Measurements from ENCODE around the gene NAA40. TPM values are rescaled to one million over a fixed set of nuclear protein-coding genes. Genes with fewer than 3 reads are reported as not detected.
"Not testable (repeated sequence)": the region's sequence is repeated elsewhere in the genome, so short reads cannot be mapped to it uniquely, and the experiment has no call there.

The NAA40 gene
- total RNA-seq, 2 donors from 2014 or later = 15.4 to 25.5 TPM

- H3K27me3 ChIP-seq = no peaks in the 10 kb centered on the region
- peaks cover 70% of the 10 kb centered on the region for H3K36me3 ChIP-seq
- no peaks in the 10 kb centered on the region for H3K9me3 ChIP-seq
- H3K27ac ChIP-seq = no peak overlapping the region
- H3K4me3 ChIP-seq = no peak overlapping the region
- TF ChIP-seq, protein P1, sequence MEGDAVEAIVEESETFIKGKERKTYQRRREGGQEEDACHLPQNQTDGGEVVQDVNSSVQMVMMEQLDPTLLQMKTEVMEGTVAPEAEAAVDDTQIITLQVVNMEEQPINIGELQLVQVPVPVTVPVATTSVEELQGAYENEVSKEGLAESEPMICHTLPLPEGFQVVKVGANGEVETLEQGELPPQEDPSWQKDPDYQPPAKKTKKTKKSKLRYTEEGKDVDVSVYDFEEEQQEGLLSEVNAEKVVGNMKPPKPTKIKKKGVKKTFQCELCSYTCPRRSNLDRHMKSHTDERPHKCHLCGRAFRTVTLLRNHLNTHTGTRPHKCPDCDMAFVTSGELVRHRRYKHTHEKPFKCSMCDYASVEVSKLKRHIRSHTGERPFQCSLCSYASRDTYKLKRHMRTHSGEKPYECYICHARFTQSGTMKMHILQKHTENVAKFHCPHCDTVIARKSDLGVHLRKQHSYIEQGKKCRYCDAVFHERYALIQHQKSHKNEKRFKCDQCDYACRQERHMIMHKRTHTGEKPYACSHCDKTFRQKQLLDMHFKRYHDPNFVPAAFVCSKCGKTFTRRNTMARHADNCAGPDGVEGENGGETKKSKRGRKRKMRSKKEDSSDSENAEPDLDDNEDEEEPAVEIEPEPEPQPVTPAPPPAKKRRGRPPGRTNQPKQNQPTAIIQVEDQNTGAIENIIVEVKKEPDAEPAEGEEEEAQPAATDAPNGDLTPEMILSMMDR (IDR thresholded peaks at IDR 0.05) = no peak
- no peak for DNase-seq (ENCODE audit: low spot score)
- H3K4me1 ChIP-seq = no peaks in the 10 kb centered on the region
Measured at GRCh38 chr11:63951779-63952536, 13.2 kb downstream of the NAA40 start.

DNA sequence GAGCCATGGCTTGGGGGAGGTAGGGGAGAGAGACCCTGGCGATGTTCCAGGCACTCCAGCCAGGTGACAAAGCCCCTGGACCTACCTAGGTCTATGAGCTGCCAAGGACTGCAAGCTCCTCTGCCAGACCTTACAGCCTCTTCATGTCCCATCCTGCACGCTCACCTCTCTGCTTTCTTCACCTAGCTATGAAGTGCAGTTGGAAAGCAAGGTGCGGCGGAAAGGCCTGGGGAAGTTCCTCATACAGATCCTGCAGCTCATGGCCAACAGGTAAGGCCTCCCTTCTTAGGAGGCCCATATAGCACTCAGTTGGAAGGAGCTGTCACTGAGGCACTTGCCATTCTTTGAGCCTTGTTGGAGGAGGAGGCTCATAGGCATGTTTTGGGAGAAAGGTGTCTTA lies 13.8 kb downstream of the NAA40 start:
- TF ChIP-seq, protein P1 (IDR thresholded peaks at IDR 0.05) = no peak
- no peak for DNase-seq (ENCODE audit: low spot score)
- no peak overlapping the region for H3K4me3 ChIP-seq
- H3K9me3 ChIP-seq = no peaks in the 10 kb centered on the region
- no peaks in the 10 kb centered on the region for H3K4me1 ChIP-seq
- H3K27ac ChIP-seq = no peak overlapping the region
- H3K36me3 ChIP-seq = peaks cover 64% of the 10 kb centered on the region
- no peaks in the 10 kb centered on the region for H3K27me3 ChIP-seq

DNA sequence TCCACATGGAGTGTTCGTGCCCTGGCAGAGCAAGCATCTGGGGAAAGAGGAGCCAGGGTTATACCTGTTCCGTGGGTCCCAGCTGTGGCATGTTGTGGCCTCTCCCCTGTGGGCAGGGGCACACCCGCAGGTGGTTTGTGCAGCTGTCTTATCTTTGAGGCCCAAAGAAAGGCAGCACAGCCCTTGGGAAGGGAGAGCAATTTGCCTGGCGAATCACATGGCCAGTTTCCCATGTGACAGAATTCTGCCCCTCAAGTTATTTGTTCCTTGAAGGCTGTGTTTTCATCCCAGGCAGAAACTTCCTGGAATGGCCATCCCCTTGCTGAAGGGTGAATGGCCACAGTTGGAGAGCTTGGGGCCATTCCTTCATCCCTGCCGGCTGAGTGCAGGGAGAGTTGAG lies 19.2 kb downstream of the NAA40 start:
- TF ChIP-seq, protein P1 (IDR thresholded peaks at IDR 0.05) = no peak
- Histone ChIP-seq H3K9me3 (no peaks in the 10 kb centered on the region), H3K36me3 (peaks cover 35% of the 10 kb centered on the region), H3K27ac (no peak overlapping the region), H3K4me1 (no peaks in the 10 kb centered on the region), H3K4me3 (no peak overlapping the region), H3K27me3 (no peaks in the 10 kb centered on the region)
- DNase-seq (ENCODE audit: low spot score) = no peak

- Histone ChIP-seq H3K27ac (no peak overlapping the region), H3K4me1 (no peaks in the 10 kb centered on the region), H3K36me3 (no peaks in the 10 kb centered on the region), H3K4me3 (no peak overlapping the region), H3K9me3 (no peaks in the 10 kb centered on the region), H3K27me3 (no peaks in the 10 kb centered on the region)
- TF ChIP-seq, protein P1 (IDR thresholded peaks at IDR 0.05) = no peak
- DNase-seq (ENCODE audit: low spot score) = no peak
Measured at GRCh38 chr11:63961608-63962412, 23.0 kb downstream of the NAA40 start.

GRCh38 chr11:63963895-63964294 lies 25.1 kb downstream of the NAA40 start:
- H3K36me3 ChIP-seq; H3K9me3 ChIP-seq; H3K4me3 ChIP-seq; H3K27ac ChIP-seq; H3K4me1 ChIP-seq; DNase-seq (ENCODE audit: low spot score); H3K27me3 ChIP-seq: not testable (repeated sequence)

GRCh38 chr11:63966444-63966843 lies 27.6 kb downstream of the NAA40 start:
- Histone ChIP-seq H3K27ac (no peak overlapping the region), H3K4me3 (no peak overlapping the region), H3K4me1 (no peaks in the 10 kb centered on the region), H3K36me3 (no peaks in the 10 kb centered on the region), H3K27me3 (no peaks in the 10 kb centered on the region), H3K9me3 (no peaks in the 10 kb centered on the region)
- TF ChIP-seq, protein P1 (IDR thresholded peaks at IDR 0.05) = no peak
- no peak for DNase-seq (ENCODE audit: low spot score)
